GM12878 (cell line): ENCODE results near the gene SLC5A2. TPM values are rescaled to one million over a fixed set of nuclear protein-coding genes. Genes with fewer than 3 reads are reported as not detected.

ENCODE experiments used
- ATAC-seq: fragments of 200-7000 bp; cut with Tn5 transposase; 3 replicates; pipeline ENCODE4 v1.9.1; 2020; ENCODE audit warnings: mild to moderate bottlenecking, moderate library complexity
- BruUV-seq: library from RNA; stranded (reverse); fragments of 400-500 nt; replicated peaks from 2 replicates; lab custom pipeline; 2021; lab: Mats Ljungman, UMichigan
- CTCF ChIA-PET: fragments of 300-600 bp; sonication (Branson Sonifier 250); formaldehyde crosslinking; extraction: SDS; loops from one replicate; lab custom pipeline; 2021; ENCODE audit warnings: inconsistent platforms; lab: Yijun Ruan, JAX
- POLR2A ChIA-PET: fragments of 350-600 bp; formaldehyde crosslinking; extraction: SDS; loops from one replicate; lab custom pipeline; 2021; ENCODE audit warnings: inconsistent platforms; lab: Charles Lee
- RAD21 ChIA-PET: fragments of 300-600 bp; sonication (Branson Sonifier 250); formaldehyde crosslinking; loops from one replicate; lab custom pipeline; 2023; ENCODE audit warnings: antibody characterized with exemption; ENCODE audit not compliant: unreplicated experiment; lab: Charles Lee
- SMC1A ChIA-PET: fragments of 300-600 bp; sonication (Branson Sonifier 250); formaldehyde crosslinking; loops from one replicate; lab custom pipeline; 2023; ENCODE audit not compliant: unreplicated experiment, uncharacterized antibody; lab: Charles Lee
- DNase-seq: peaks from one replicate; pipeline ENCODE4 v3.0.0-alpha.2; 2011; ENCODE audit warnings: low read depth, low spot score
- FAIRE-seq: peaks from 3 replicates; lab custom pipeline; 2011; peaks lifted over from hg19 to GRCh38; lab: Jason Lieb, UNC
- H2AFZ ChIP-seq: 2 replicates; pipeline ENCODE4 v1.6.0; 2011; ENCODE audit warnings: low read depth, low read length, control low read depth; ENCODE audit not compliant: control insufficient read depth
- H3K27ac ChIP-seq: 2 replicates; pipeline ENCODE4 v1.5.1; 2011; ENCODE audit warnings: control low read depth; ENCODE audit not compliant: control insufficient read depth, insufficient read depth
- H3K27me3 ChIP-seq, 2 experiments: replicated peaks in 1 of 2; 2 replicates each; pipeline versions ENCODE4 v1.6.0 to v1.6.1; 2011; ENCODE audit warnings: low read length in 1 of 2; ENCODE audit not compliant: control insufficient read depth in 2 of 2, insufficient read depth in 2 of 2
- H3K36me3 ChIP-seq, 2 experiments: 2 replicates each; pipeline ENCODE4 v1.5.1; 2011; ENCODE audit warnings: low read length in 1 of 2; ENCODE audit not compliant: control insufficient read depth in 2 of 2, insufficient read depth in 2 of 2
- H3K4me1 ChIP-seq: 2 replicates; pipeline ENCODE4 v1.6.1; 2011; ENCODE audit warnings: mild to moderate bottlenecking, low read length, moderate library complexity, mixed read lengths; ENCODE audit not compliant: control insufficient read depth, insufficient read depth
- H3K4me2 ChIP-seq: 2 replicates; pipeline ENCODE4 v1.6.0; 2011; ENCODE audit warnings: control low read depth; ENCODE audit not compliant: control insufficient read depth, insufficient read depth
- H3K4me3 ChIP-seq: fragments of 200-600 bp; sonication (generic); 2 replicates; pipeline ENCODE4 v1.5.1; 2016
- H3K79me2 ChIP-seq: 2 replicates; pipeline ENCODE4 v1.6.0; 2011; ENCODE audit warnings: low read length; ENCODE audit not compliant: control insufficient read depth, insufficient read depth
- H3K9ac ChIP-seq: 2 replicates; pipeline ENCODE4 v1.8.0; 2011; ENCODE audit warnings: low read length, control low read depth, mixed read lengths; ENCODE audit not compliant: control insufficient read depth, insufficient read depth
- H3K9me3 ChIP-seq: replicated peaks from 3 replicates; pipeline ENCODE4 v1.5.1; 2011; ENCODE audit warnings: mild to moderate bottlenecking, low read length; ENCODE audit not compliant: control insufficient read depth, insufficient read depth
- H4K20me1 ChIP-seq: 2 replicates; pipeline ENCODE4 v1.6.0; 2011; ENCODE audit not compliant: control insufficient read depth, insufficient read depth
- ASH2L ChIP-seq: fragments of 300-600, 200-600 bp; sonication (generic); IDR thresholded peaks from 2 replicates; pipeline ENCODE4 v1.6.1; 2017; ENCODE audit warnings: low read depth, mild to moderate bottlenecking, borderline replicate concordance
- BCLAF1 ChIP-seq: fragments of 450-650 bp; IDR thresholded peaks from 2 replicates; pipeline ENCODE4 v1.6.1; 2017; ENCODE audit warnings: antibody characterized with exemption, mild to moderate bottlenecking, moderate library complexity
- CREB1 ChIP-seq: IDR thresholded peaks from 2 replicates; pipeline ENCODE4 v1.6.1; 2012; ENCODE audit warnings: low read depth, mild to moderate bottlenecking, inconsistent platforms
- CREM ChIP-seq: IDR thresholded peaks from 2 replicates; pipeline ENCODE4 v1.6.1; 2014; ENCODE audit warnings: antibody characterized with exemption, low read depth
- CUX1 ChIP-seq: IDR thresholded peaks from 2 replicates; pipeline ENCODE4 v1.6.1; 2012; ENCODE audit warnings: improper control_type of control experiment, low read depth, low read length; ENCODE audit not compliant: insufficient replicate concordance
- HSF1 ChIP-seq: fragments of 150-350 bp; IDR thresholded peaks from 2 replicates; pipeline ENCODE4 v1.6.1; 2014; ENCODE audit warnings: mild to moderate bottlenecking, low read depth, low read length
- IKZF2 ChIP-seq, 2 experiments: fragments of 450-650 bp; IDR thresholded peaks; 2 replicates each; pipeline ENCODE4 v1.6.1; 2017; ENCODE audit warnings: mild to moderate bottlenecking in 2 of 2, moderate library complexity in 2 of 2
- KAT2A ChIP-seq: conservative IDR thresholded peaks from 2 replicates; pipeline ENCODE4 v1.6.1; 2011; ENCODE audit warnings: low read depth, low read length; ENCODE audit not compliant: control insufficient read depth
- PAX5 ChIP-seq: IDR thresholded peaks from 2 replicates; pipeline ENCODE4 v1.6.1; 2011; ENCODE audit warnings: low read depth, low read length, borderline replicate concordance
- RBBP5 ChIP-seq: fragments of 200-600 bp; sonication (generic); conservative IDR thresholded peaks from 2 replicates; pipeline ENCODE4 v1.6.1; 2016
- SPI1 ChIP-seq: IDR thresholded peaks from 2 replicates; pipeline ENCODE4 v1.6.1; 2011; ENCODE audit warnings: low read depth, mild to moderate bottlenecking, low read length, moderate library complexity, borderline replicate concordance; ENCODE audit not compliant: insufficient read depth
- TBL1XR1 ChIP-seq: IDR thresholded peaks from 2 replicates; pipeline ENCODE4 v1.6.1; 2012; ENCODE audit warnings: low read depth, low read length, improper control_type of control experiment
- WGBS: methylation state at CpG from one replicate; pipeline ENCODE4 v1.1.6; 2016; ENCODE audit warnings: low lambda C conversion rate; ENCODE audit not compliant: insufficient replicate concordance, insufficient coverage; ENCODE audit errors: missing lambda C conversion rate; 5-methylcytosine and 5-hydroxymethylcytosine counted together
- in situ Hi-C: fragments of 300-500 bp; cut with MboI; formaldehyde crosslinking; loops from 9 replicates; pipeline ENCODE4 v1.14.3; 2018; ENCODE audit warnings: mixed read lengths
- intact Hi-C: fragments of 100-400 bp; cut with micrococcal nuclease; formaldehyde crosslinking; loops from one replicate; pipeline ENCODE4 v1.14.2; 2022; ENCODE audit not compliant: unreplicated experiment
- polyA plus RNA-seq, 11 experiments: library from polyadenylated mRNA; depleted of rRNA in 4 of 11; unstranded in 6 of 11; stranded (reverse) in 5 of 11; fragments of >200 nt; fragmentation: Nextera tagmentation in 4 of 11; fragmentation: Illumina TruSeq in 1 of 11; extraction: Ambion mirVana in 4 of 11; extraction: Trizol in 1 of 11; gene quantifications; 1 replicate in 1 of 11; 2 replicates in 10 of 11; pipeline versions ENCODE4 v1.2.1 to v1.2.3, GENCODE V29; 2011 to 2016; ENCODE audit warnings: inconsistent platforms in 2 of 11, missing spikeins in 2 of 11, low read depth in 1 of 11
- total RNA-seq, 4 experiments: library from RNA; depleted of rRNA in 3 of 4; stranded (reverse); fragments of >200 nt in 3 of 4; fragmentation: Illumina TruSeq in 1 of 4; extraction: Trizol in 1 of 4; gene quantifications; 2 replicates each; pipeline versions ENCODE4 v1.2.1 to v1.2.3, GENCODE V29; 2013 to 2021

SLC5A2 gene
- total and polyA plus RNA-seq, 10 of the 15 experiments (the other 5 are each of a cell fraction or from before 2014, with no cell fraction given) = 3.6 to 4.8 (median 4.4) TPM; not detected in 6

DNA sequence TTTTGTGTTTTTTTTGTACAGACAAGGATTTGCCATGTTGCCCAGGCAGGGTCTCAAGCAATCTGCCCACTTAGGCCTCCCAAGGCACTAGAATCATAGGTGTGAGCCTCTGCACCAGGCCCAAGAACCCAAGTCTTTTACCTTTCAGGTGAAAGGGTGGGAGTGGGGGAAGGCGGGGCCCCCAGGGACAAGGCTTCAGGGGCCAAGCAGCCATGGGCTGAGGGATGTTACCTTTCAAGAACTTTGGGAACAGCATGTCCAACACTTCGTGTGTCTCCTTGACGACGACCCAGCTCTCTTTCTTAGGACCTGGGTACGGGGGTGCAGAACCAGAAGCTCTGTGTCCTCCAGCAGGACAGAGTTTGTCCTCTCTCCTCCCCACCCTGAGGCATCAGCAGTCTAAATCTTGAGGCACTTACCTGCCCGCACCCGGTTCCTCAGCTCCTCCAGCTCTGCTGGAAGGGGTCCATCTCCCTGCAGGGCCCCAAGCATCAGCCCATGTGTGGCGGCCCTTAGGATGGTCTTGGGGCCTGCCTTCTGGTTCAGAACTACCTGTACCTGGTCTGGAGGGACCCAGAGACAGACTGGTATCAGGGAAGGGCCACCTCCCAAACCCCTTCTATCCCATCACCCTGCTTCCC lies 9.0 kb downstream of the SLC5A2 start (continued):
- no peak for TF ChIP-seq PAX5
- no peak for TF ChIP-seq TBL1XR1
- TF ChIP-seq CREB1 = no peak
- no peak for TF ChIP-seq IKZF2 (IDR thresholded peaks at IDR 0.05)

GRCh38 chr16:31493506-31494125 lies 10.7 kb downstream of the SLC5A2 start:
- ChIA-PET RAD21 (no interaction called here), CTCF (no interaction called here), POLR2A (no interaction called here), SMC1A (no interaction called here)
- Histone ChIP-seq H3K27me3 (no peaks in the 10 kb centered on the region), H3K4me1 (no peaks in the 10 kb centered on the region), H2AFZ (no peak overlapping the region), H3K27ac (no peak overlapping the region), H3K4me3 (no peak overlapping the region), H4K20me1 (no peaks in the 10 kb centered on the region), H3K9me3 (no peaks in the 10 kb centered on the region), H3K9ac (no peak overlapping the region), H3K79me2 (no peaks in the 10 kb centered on the region), H3K36me3 (no peaks in the 10 kb centered on the region; a peak in 3 of 4 replicates), H3K4me2 (no peak overlapping the region)
- intact Hi-C loops (no loop called here), in situ Hi-C loops (no loop called here)
- 95% methylated on average over 15 of the region's 18 CpGs for WGBS
- no peak for DNase-seq
- no peak for FAIRE-seq
- ATAC-seq = no peak
- no TSS peak for BruUV-seq
- no peak for TF ChIP-seq CUX1
- TF ChIP-seq HSF1 = no peak
- no peak for TF ChIP-seq SPI1
- TF ChIP-seq KAT2A = no peak
- TF ChIP-seq CREM = no peak
- TF ChIP-seq BCLAF1 = no peak
- TF ChIP-seq RBBP5 = no peak
- TF ChIP-seq ASH2L = no peak
